ENCODE data around the gene KSR1.

DNA sequence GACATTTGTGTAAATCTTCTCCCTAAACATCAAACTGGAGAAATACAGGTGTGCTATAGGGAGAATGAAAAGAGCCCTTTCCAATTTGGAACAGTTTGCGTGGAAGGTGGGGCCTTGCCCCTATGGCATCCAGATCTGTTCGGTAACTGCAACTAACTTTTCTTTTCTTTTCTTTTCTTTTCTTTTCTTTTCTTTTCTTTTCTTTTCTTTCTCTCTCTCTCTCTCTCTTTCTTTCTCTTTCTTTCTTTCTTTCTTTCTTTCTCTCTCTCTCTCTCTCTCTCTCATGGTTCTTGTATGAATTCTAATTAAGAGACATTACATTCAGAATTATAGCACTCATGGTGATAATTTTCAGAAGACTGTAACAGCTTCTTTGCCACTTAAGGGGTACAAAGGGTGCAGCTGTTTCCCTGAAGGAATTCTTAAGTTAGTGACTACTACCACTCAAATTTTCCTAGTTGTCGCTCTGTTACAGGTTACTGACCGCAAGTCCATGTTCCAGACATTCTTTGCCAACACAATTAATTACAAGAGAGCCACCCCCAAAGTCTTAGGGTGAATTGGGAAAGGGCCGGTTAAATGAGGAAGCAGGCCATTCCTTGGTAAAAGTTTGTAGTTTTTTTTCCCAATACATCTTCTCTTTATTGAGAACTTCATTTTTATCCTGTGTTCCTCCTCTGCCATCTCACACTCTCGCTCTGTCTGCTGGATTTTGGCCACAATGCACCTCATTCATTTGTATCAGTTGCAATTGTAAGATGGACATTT is 69.8 kb downstream of the KSR1 start:
- TF ChIP-seq, protein P1, sequence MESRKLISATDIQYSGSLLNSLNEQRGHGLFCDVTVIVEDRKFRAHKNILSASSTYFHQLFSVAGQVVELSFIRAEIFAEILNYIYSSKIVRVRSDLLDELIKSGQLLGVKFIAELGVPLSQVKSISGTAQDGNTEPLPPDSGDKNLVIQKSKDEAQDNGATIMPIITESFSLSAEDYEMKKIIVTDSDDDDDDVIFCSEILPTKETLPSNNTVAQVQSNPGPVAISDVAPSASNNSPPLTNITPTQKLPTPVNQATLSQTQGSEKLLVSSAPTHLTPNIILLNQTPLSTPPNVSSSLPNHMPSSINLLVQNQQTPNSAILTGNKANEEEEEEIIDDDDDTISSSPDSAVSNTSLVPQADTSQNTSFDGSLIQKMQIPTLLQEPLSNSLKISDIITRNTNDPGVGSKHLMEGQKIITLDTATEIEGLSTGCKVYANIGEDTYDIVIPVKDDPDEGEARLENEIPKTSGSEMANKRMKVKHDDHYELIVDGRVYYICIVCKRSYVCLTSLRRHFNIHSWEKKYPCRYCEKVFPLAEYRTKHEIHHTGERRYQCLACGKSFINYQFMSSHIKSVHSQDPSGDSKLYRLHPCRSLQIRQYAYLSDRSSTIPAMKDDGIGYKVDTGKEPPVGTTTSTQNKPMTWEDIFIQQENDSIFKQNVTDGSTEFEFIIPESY (IDR thresholded peaks at IDR 0.05): no peak
- TF ChIP-seq RAD21 (IDR thresholded peaks at IDR 0.05; ENCODE audit: insufficient read depth, low read depth, low read length) (no peak), PAX8 (IDR thresholded peaks at IDR 0.05) (no peak), CHD1 (IDR thresholded peaks at IDR 0.05; ENCODE audit: low read depth, low read length) (no peak), CHD4 (IDR thresholded peaks at IDR 0.05) (no peak), SRF (IDR thresholded peaks at IDR 0.05; ENCODE audit: low read depth in 2 of 2, low read length in 2 of 2) (no peak), BACH1 (IDR thresholded peaks at IDR 0.05; ENCODE audit: borderline replicate concordance) (no peak)
- TF ChIP-seq, protein P2, sequence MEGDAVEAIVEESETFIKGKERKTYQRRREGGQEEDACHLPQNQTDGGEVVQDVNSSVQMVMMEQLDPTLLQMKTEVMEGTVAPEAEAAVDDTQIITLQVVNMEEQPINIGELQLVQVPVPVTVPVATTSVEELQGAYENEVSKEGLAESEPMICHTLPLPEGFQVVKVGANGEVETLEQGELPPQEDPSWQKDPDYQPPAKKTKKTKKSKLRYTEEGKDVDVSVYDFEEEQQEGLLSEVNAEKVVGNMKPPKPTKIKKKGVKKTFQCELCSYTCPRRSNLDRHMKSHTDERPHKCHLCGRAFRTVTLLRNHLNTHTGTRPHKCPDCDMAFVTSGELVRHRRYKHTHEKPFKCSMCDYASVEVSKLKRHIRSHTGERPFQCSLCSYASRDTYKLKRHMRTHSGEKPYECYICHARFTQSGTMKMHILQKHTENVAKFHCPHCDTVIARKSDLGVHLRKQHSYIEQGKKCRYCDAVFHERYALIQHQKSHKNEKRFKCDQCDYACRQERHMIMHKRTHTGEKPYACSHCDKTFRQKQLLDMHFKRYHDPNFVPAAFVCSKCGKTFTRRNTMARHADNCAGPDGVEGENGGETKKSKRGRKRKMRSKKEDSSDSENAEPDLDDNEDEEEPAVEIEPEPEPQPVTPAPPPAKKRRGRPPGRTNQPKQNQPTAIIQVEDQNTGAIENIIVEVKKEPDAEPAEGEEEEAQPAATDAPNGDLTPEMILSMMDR (IDR thresholded peaks at IDR 0.05 in 2 of 3, conservative IDR thresholded peaks at IDR 0.05 in 1 of 3; ENCODE audit: control insufficient read depth in 2 of 3, extremely low read depth in 1 of 3, insufficient read depth in 1 of 3, low read depth in 3 of 3, low read length in 3 of 3): no peak
- TF ChIP-seq, protein P3, sequence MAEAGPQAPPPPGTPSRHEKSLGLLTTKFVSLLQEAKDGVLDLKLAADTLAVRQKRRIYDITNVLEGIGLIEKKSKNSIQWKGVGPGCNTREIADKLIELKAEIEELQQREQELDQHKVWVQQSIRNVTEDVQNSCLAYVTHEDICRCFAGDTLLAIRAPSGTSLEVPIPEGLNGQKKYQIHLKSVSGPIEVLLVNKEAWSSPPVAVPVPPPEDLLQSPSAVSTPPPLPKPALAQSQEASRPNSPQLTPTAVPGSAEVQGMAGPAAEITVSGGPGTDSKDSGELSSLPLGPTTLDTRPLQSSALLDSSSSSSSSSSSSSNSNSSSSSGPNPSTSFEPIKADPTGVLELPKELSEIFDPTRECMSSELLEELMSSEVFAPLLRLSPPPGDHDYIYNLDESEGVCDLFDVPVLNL (IDR thresholded peaks at IDR 0.05; ENCODE audit: low read depth, low read length): no peak
- TF ChIP-seq, protein P4, sequence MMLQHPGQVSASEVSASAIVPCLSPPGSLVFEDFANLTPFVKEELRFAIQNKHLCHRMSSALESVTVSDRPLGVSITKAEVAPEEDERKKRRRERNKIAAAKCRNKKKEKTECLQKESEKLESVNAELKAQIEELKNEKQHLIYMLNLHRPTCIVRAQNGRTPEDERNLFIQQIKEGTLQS (IDR thresholded peaks at IDR 0.05; ENCODE audit: borderline replicate concordance, extremely low read depth, low read depth, low read length): no peak

Data from GM12878 (cell line).